Aorta (tissue), 5 donors: Measurements from ENCODE around the gene C1D. TPM values are rescaled to one million over a fixed set of nuclear protein-coding genes. Genes with fewer than 3 reads are reported as not detected.

Source experiments
- ATAC-seq: fragments of 200-7000 bp; cut with Tn5 transposase; one replicate; pipeline ENCODE4 v1.9.1; 2022; ENCODE audit warnings: moderate library complexity; ENCODE audit not compliant: low FRiP score
- DNase-seq, 2 donors: peaks; one replicate each; pipeline ENCODE4 v3.0.0-alpha.2; 2020
- H3K27ac ChIP-seq, 2 donors: one replicate each; pipeline ENCODE4 v1.5.1; 2013; ENCODE audit warnings: low read length in 2 of 2, mild to moderate bottlenecking in 2 of 2, moderate library complexity in 2 of 2, control low read depth in 1 of 2, inconsistent platforms in 1 of 2, low read depth in 1 of 2
- H3K27me3 ChIP-seq, 2 donors: one replicate each; pipeline ENCODE4 v1.6.1; 2013; ENCODE audit warnings: control low read depth in 1 of 2, low read length in 1 of 2, mild to moderate bottlenecking in 1 of 2, moderate library complexity in 1 of 2; ENCODE audit not compliant: insufficient read depth in 2 of 2, control insufficient read depth in 1 of 2
- H3K36me3 ChIP-seq, 2 donors: one replicate each; pipeline ENCODE4 v1.6.1; 2013; ENCODE audit warnings: control low read depth in 1 of 2, low read length in 1 of 2, mild to moderate bottlenecking in 1 of 2; ENCODE audit not compliant: insufficient read depth in 2 of 2, control insufficient read depth in 1 of 2
- H3K4me1 ChIP-seq, 2 donors: one replicate each; pipeline ENCODE4 v1.6.1; 2013; ENCODE audit warnings: low read length in 2 of 2, control low read depth in 1 of 2, mild to moderate bottlenecking in 1 of 2, moderate library complexity in 1 of 2; ENCODE audit not compliant: insufficient read depth in 2 of 2, control insufficient read depth in 1 of 2
- H3K4me3 ChIP-seq, 2 donors: one replicate each; pipeline ENCODE4 v1.5.1; 2013; ENCODE audit warnings: low read length in 2 of 2, control low read depth in 1 of 2, mild to moderate bottlenecking in 1 of 2
- H3K9me3 ChIP-seq: one replicate; pipeline ENCODE4 v1.6.1; 2013; ENCODE audit warnings: mild to moderate bottlenecking, low read length; ENCODE audit not compliant: control insufficient read depth
- WGBS, 2 donors: extraction: QIAGEN DNeasy Blood & Tissue Kit; methylation state at CpG; one replicate each; pipeline ENCODE4 v1.1.7; 2013; 5-methylcytosine and 5-hydroxymethylcytosine counted together
- intact Hi-C, 2 donors: fragments of 100-400 bp; cut with DNase I; formaldehyde crosslinking; loops; one replicate each; pipeline versions ENCODE4 v1.14.2 to v1.15.0; 2022
- polyA plus RNA-seq, 2 donors: library from polyadenylated mRNA; stranded (reverse); fragments of 200-250 nt; gene quantifications; one replicate each; pipeline ENCODE4 v1.2.3, GENCODE V29; 2013
- total RNA-seq, 2 donors: library from RNA; stranded (reverse); fragmentation: NEBNext Ultra II Directional; extraction: Animal tissue kit (Norgen Biotek cat#: 25700); gene quantifications; one replicate each; pipeline ENCODE4 v1.2.1, GENCODE V29; 2021
- donor health status: healthy with polysubstance abuse.
- donor health status: Bipolar disorder and iron deficiency.
- donor health status: DM: no; HTN: no; CAD: no.
- donor health status: DM: no; HTN: no; CAD: no.
- donor health status: DM: yes; HTN: yes; CAD: no.

Gene C1D
- total and polyA plus RNA-seq, 4 donors, result 19.9 to 33.3 (median 26.5) TPM

DNA sequence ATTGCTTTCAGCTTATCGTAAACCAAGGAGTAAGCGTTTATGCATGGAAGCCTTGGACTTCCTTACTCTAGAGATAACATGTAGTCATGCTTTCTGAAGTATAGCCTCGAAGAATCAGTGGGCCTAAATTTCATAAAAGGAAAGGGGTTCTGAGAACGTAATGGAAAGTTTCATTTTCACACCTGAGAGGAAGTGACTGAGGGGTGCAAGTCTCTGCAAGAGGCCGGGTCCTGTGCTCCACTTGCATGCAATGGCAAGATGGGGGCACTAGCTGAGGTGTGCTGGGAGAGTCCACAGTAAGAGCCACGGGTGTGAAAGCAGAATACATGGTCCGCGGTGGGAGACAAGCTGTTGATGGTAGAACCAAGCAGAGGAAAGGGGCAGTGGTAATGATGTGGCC, 36.5 kb upstream of the C1D start:
- H3K4me3 ChIP-seq, result no peak overlapping the region
- H3K36me3 ChIP-seq, result no peaks in the 10 kb centered on the region
- H3K4me1 ChIP-seq, result no peaks in the 10 kb centered on the region
- ATAC-seq (no peak), DNase-seq (no peak)
- no peaks in the 10 kb centered on the region for H3K9me3 ChIP-seq
- WGBS, 2 donors, result 88 to 94% methylated on average over 8 of the region's 8 CpGs
- H3K27ac ChIP-seq, result no peak overlapping the region
- intact Hi-C loops, result no loop called here
- no peaks in the 10 kb centered on the region for H3K27me3 ChIP-seq

DNA sequence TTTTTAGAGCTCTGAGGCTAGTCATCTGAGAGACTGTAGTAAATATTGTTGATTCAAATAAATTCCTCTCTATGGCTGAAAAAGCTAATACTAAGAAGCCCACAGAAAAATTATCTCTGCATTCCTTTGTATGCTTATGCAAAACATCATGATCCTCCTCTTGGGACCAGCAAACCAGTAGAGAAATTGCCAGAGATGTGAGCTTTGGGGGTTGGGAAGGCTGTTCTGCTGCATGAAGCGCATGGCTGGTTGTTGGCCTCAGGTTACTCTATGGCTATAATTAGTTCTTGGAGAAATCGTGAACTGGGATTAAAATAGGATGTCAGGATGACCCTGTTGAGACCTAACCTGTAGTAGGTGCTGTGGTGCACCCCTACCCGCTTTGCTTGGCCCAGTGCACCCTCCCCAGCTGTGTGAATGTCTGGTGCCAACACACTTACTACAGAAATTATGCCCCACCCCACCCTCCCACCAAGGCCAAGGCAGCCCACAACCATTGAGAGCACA, 35.5 kb upstream of the C1D start:
- 41 to 50% methylated on average over 3 of the region's 3 CpGs for WGBS, 2 donors

DNA sequence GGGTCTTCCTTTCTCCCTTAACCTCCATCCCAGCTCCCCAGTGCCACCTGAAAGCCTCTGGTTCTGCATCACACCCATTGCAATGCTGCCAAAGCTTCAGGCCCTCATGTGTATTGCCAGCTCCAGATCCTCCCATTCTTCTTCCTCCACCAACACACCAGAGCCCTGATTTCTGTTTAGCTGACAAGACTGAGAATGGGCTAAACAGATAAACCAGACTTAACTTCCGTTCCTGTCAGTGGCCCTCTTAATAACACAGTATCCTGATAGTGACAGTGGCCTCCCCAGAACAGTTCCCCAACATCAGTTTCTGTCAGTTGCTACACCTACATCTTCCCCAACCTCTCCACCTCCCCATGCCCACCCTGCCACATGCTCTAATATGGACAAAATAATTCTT, 31.3 kb upstream of the C1D start:
- no peaks in the 10 kb centered on the region for H3K36me3 ChIP-seq
- no peaks in the 10 kb centered on the region for H3K9me3 ChIP-seq
- 93 to 96% methylated on average over 1 of the region's 1 CpG for WGBS, 2 donors
- no peaks in the 10 kb centered on the region for H3K4me1 ChIP-seq
- no peak overlapping the region for H3K4me3 ChIP-seq
- no peaks in the 10 kb centered on the region for H3K27me3 ChIP-seq
- H3K27ac ChIP-seq, result no peak overlapping the region
- no peak for ATAC-seq
- intact Hi-C loops, result no loop called here
- no peak for DNase-seq

More for the DNA sequence above, 35.5 kb upstream of the C1D start:
- ATAC-seq (no peak), DNase-seq (no peak)
- Histone ChIP-seq H3K27me3 (no peaks in the 10 kb centered on the region), H3K36me3 (no peaks in the 10 kb centered on the region), H3K4me3 (no peak overlapping the region), H3K4me1 (no peaks in the 10 kb centered on the region), H3K9me3 (no peaks in the 10 kb centered on the region), H3K27ac (no peak overlapping the region)
- intact Hi-C loops, result no loop called here

DNA sequence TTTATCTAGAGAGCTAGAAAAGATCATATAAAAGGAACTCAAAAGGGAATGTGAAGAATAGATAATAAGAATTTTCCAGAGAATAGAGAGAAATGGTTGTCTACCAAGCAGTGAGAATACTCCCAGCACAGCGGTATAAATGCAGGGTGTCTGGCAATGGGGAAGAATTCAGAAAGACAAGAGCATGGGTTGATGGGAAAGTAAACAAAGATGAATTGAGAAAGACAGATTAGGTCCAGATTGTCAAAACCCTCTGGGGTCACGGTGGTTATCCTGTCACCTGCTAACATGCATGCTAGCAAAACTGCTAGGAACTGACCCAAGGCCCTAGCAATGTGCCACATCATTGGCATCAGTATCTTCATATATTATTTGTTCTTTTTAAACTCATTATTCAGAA, 30.8 kb upstream of the C1D start:
- Histone ChIP-seq H3K4me3 (no peak overlapping the region), H3K4me1 (no peaks in the 10 kb centered on the region), H3K36me3 (no peaks in the 10 kb centered on the region), H3K9me3 (no peaks in the 10 kb centered on the region), H3K27ac (no peak overlapping the region), H3K27me3 (no peaks in the 10 kb centered on the region)
- intact Hi-C loops, result no loop called here
- WGBS, 2 donors, result 83 to 89% methylated on average over 2 of the region's 2 CpGs
- DNase-seq, result no peak
- no peak for ATAC-seq

GRCh38 chr2:68091439-68092034, 28.7 kb upstream of the C1D start:
- H3K9me3 ChIP-seq, result no peaks in the 10 kb centered on the region
- intact Hi-C loops, result no loop called here
- 69 to 71% methylated on average over 2 of the region's 2 CpGs for WGBS, 2 donors
- no peak for DNase-seq
- no peaks in the 10 kb centered on the region for H3K4me1 ChIP-seq
- no peak for ATAC-seq
- H3K4me3 ChIP-seq, result no peak overlapping the region
- H3K27ac ChIP-seq, result no peak overlapping the region
- no peaks in the 10 kb centered on the region for H3K27me3 ChIP-seq
- H3K36me3 ChIP-seq, result no peaks in the 10 kb centered on the region

DNA sequence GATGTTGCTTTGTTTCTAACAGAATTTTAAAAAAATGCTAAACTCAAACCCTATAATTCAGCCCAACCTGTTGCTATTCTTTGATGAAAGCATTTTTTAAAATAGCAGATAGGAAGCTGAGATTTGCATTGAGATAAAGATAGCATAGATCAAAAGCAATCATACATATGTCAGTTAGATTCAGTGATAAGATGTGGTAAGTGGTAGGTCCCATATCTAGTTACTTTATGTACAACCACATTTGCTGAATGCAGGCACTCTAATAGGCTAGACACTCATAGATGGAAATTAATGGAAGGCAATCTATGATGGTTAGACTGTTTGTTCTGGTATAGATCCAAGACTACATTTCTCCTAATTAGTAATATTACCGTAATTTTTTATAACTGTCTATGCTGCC, 27.2 kb upstream of the C1D start:
- no peaks in the 10 kb centered on the region for H3K36me3 ChIP-seq
- WGBS, 2 donors, result 88 to 93% methylated on average over 1 of the region's 1 CpG
- no peak overlapping the region for H3K4me3 ChIP-seq
- no peaks in the 10 kb centered on the region for H3K27me3 ChIP-seq
- H3K27ac ChIP-seq, result no peak overlapping the region
- intact Hi-C loops, result no loop called here
- H3K9me3 ChIP-seq, result no peaks in the 10 kb centered on the region
- DNase-seq (no peak), ATAC-seq (no peak)
- H3K4me1 ChIP-seq, result no peaks in the 10 kb centered on the region

- Histone ChIP-seq H3K27me3 (no peaks in the 10 kb centered on the region), H3K4me1 (no peaks in the 10 kb centered on the region), H3K9me3 (no peaks in the 10 kb centered on the region), H3K4me3 (no peak overlapping the region), H3K36me3 (no peaks in the 10 kb centered on the region), H3K27ac (no peak overlapping the region)
- DNase-seq (no peak), ATAC-seq (no peak)
- intact Hi-C loops, result no loop called here
- 84 to 87% methylated on average over 2 of the region's 2 CpGs for WGBS, 2 donors
Observed at GRCh38 chr2:68088940-68089339, 26.1 kb upstream of the C1D start.

GRCh38 chr2:68086166-68086565, 23.4 kb upstream of the C1D start:
- Histone ChIP-seq H3K9me3 (no peaks in the 10 kb centered on the region), H3K27me3 (no peaks in the 10 kb centered on the region), H3K27ac (no peak overlapping the region), H3K4me1 (no peaks in the 10 kb centered on the region), H3K36me3 (no peaks in the 10 kb centered on the region), H3K4me3 (no peak overlapping the region)
- ATAC-seq, result no peak
- 78 to 81% methylated on average over 4 of the region's 4 CpGs for WGBS, 2 donors
- intact Hi-C loops, result no loop called here
- no peak for DNase-seq

GRCh38 chr2:68083346-68083745, 20.5 kb upstream of the C1D start:
- DNase-seq, result no peak
- intact Hi-C loops, result no loop called here
- ATAC-seq, result no peak
- Histone ChIP-seq H3K36me3 (no peaks in the 10 kb centered on the region), H3K27ac (no peak overlapping the region), H3K4me1 (no peaks in the 10 kb centered on the region), H3K4me3 (no peak overlapping the region), H3K9me3 (no peaks in the 10 kb centered on the region), H3K27me3 (no peaks in the 10 kb centered on the region)
- 93 to 97% methylated on average over 1 of the region's 1 CpG for WGBS, 2 donors
